Liver (tissue), 9 donors: ENCODE results near the gene TENM3. TPM values are rescaled to one million over a fixed set of nuclear protein-coding genes. Genes with fewer than 3 reads are reported as not detected.

Experiments used
- DNase-seq: peaks from one replicate; pipeline ENCODE4 v3.0.0-alpha.2; 2017; ENCODE audit warnings: low spot score
- H3K27ac ChIP-seq, 2 donors: one replicate each; pipeline ENCODE4 v1.7.0; 2013; ENCODE audit warnings: inconsistent platforms in 2 of 2, low read length in 2 of 2, control low read depth in 1 of 2, low read depth in 1 of 2, mild to moderate bottlenecking in 1 of 2
- H3K27me3 ChIP-seq, 4 donors: one replicate each; pipeline versions ENCODE4 v1.6.1 to v1.7.0; 2013; ENCODE audit warnings: low read length in 3 of 4, inconsistent platforms in 1 of 4, mild to moderate bottlenecking in 1 of 4, moderate library complexity in 1 of 4; ENCODE audit not compliant: control insufficient read depth in 4 of 4, insufficient read depth in 4 of 4
- H3K36me3 ChIP-seq, 4 donors: one replicate each; pipeline versions ENCODE4 v1.6.1 to v1.7.0; 2013; ENCODE audit warnings: low read length in 3 of 4, mild to moderate bottlenecking in 3 of 4, low read depth in 1 of 4, moderate library complexity in 1 of 4; ENCODE audit not compliant: control insufficient read depth in 4 of 4, insufficient read depth in 3 of 4
- H3K4me1 ChIP-seq, 4 donors: one replicate each; pipeline versions ENCODE4 v1.6.1 to v1.7.0; 2013; ENCODE audit warnings: low read length in 3 of 4, mild to moderate bottlenecking in 3 of 4, moderate library complexity in 1 of 4; ENCODE audit not compliant: control insufficient read depth in 4 of 4, insufficient read depth in 4 of 4
- H3K4me3 ChIP-seq, 3 donors: one replicate each; pipeline versions ENCODE4 v1.6.1 to v1.7.0; 2013; ENCODE audit warnings: low read length in 3 of 3, control low read depth in 1 of 3, low read depth in 1 of 3, mild to moderate bottlenecking in 1 of 3
- H3K9ac ChIP-seq, 2 donors: one replicate each; pipeline ENCODE4 v1.7.0; 2013; ENCODE audit warnings: low read length in 2 of 2, mild to moderate bottlenecking in 2 of 2, moderate library complexity in 2 of 2, control low read depth in 1 of 2, low read depth in 1 of 2
- H3K9me3 ChIP-seq, 4 donors: one replicate each; pipeline versions ENCODE4 v1.6.1 to v1.7.0; 2013; ENCODE audit warnings: low read length in 3 of 4; ENCODE audit not compliant: control insufficient read depth in 4 of 4
- EGR1 ChIP-seq, 2 donors: IDR thresholded peaks; 2 replicates each; pipeline ENCODE4 v1.6.1; 2016 to 2018; ENCODE audit warnings: antibody characterized with exemption in 2 of 2, low read depth in 2 of 2
- FOXA1 ChIP-seq: IDR thresholded peaks from 2 replicates; pipeline ENCODE4 v1.6.1; 2016; ENCODE audit warnings: antibody characterized with exemption
- FOXA2 ChIP-seq: IDR thresholded peaks from 2 replicates; pipeline ENCODE4 v1.6.1; 2016; ENCODE audit warnings: antibody characterized with exemption
- GABPA ChIP-seq, 2 donors: IDR thresholded peaks in 1 of 2; conservative IDR thresholded peaks in 1 of 2; 2 replicates each; pipeline ENCODE4 v1.6.1; 2016; ENCODE audit warnings: antibody characterized with exemption in 2 of 2, mild to moderate bottlenecking in 1 of 2, moderate library complexity in 1 of 2
- HNF4A ChIP-seq, 2 donors: conservative IDR thresholded peaks; 2 replicates each; pipeline ENCODE4 v1.6.1; 2016; ENCODE audit warnings: antibody characterized with exemption in 2 of 2, mild to moderate bottlenecking in 2 of 2
- HNF4G ChIP-seq: IDR thresholded peaks from 2 replicates; pipeline ENCODE4 v1.6.1; 2016; ENCODE audit warnings: antibody characterized with exemption
- JUND ChIP-seq, 2 donors: IDR thresholded peaks; 2 replicates each; pipeline ENCODE4 v1.6.1; 2016; ENCODE audit warnings: antibody characterized with exemption in 2 of 2
- NR2F2 ChIP-seq: IDR thresholded peaks from 2 replicates; pipeline ENCODE4 v1.6.1; 2016; ENCODE audit warnings: antibody characterized with exemption
- RAD21 ChIP-seq, 2 donors: IDR thresholded peaks; 2 replicates each; pipeline ENCODE4 v1.6.1; 2016; ENCODE audit warnings: antibody characterized with exemption in 2 of 2, mild to moderate bottlenecking in 2 of 2
- RXRA ChIP-seq, 2 donors: IDR thresholded peaks; 2 replicates each; pipeline ENCODE4 v1.6.1; 2017 to 2018; ENCODE audit warnings: antibody characterized with exemption in 2 of 2, mild to moderate bottlenecking in 1 of 2
- SP1 ChIP-seq: IDR thresholded peaks from 2 replicates; pipeline ENCODE4 v1.6.1; 2018; ENCODE audit warnings: antibody characterized with exemption, mild to moderate bottlenecking
- TAF1 ChIP-seq: conservative IDR thresholded peaks from 2 replicates; pipeline ENCODE4 v1.6.1; 2016; ENCODE audit warnings: antibody characterized with exemption, mild to moderate bottlenecking
- YY1 ChIP-seq: IDR thresholded peaks from 2 replicates; pipeline ENCODE4 v1.6.1; 2016; ENCODE audit warnings: antibody characterized with exemption, mild to moderate bottlenecking
- WGBS: extraction: QIAGEN DNeasy Blood & Tissue Kit; methylation state at CpG from one replicate; pipeline ENCODE4 v1.1.7; 2013; 5-methylcytosine and 5-hydroxymethylcytosine counted together
- polyA plus RNA-seq, 2 donors: library from polyadenylated mRNA; stranded (reverse) in 1 of 2; unstranded in 1 of 2; fragments of 200-250 nt in 1 of 2; fragments of >200 nt in 1 of 2; fragmentation: Nextera tagmentation in 1 of 2; extraction: Ambion mirVana in 1 of 2; gene quantifications; one replicate each; pipeline versions ENCODE4 v1.2.1 to v1.2.3, GENCODE V29; 2013 to 2015
- total RNA-seq, 2 donors: library from RNA; depleted of rRNA; stranded (reverse); fragments of >200 nt; gene quantifications; one replicate each; pipeline ENCODE4 v1.2.3, GENCODE V29; 2014
- TF ChIP-seq, protein P1 (sequence below): IDR thresholded peaks from 2 replicates; pipeline ENCODE4 v1.6.1; 2016; ENCODE audit warnings: antibody characterized with exemption
- TF ChIP-seq, protein P2 (sequence below): IDR thresholded peaks from 2 replicates; pipeline ENCODE4 v1.6.1; 2016; ENCODE audit warnings: antibody characterized with exemption, mild to moderate bottlenecking
- TF ChIP-seq, protein P3 (sequence below): IDR thresholded peaks from 2 replicates; pipeline ENCODE4 v1.6.1; 2016; ENCODE audit warnings: antibody characterized with exemption
- TF ChIP-seq, protein P4 (sequence below): fragments of 150-350 bp; IDR thresholded peaks from 2 replicates; pipeline ENCODE4 v1.5.1; 2017; ENCODE audit warnings: improper control_type of control experiment, low read depth, low read length; ENCODE audit not compliant: missing input control
- TF ChIP-seq, protein P5 (sequence below): IDR thresholded peaks from 2 replicates; pipeline ENCODE4 v1.6.1; 2016; ENCODE audit warnings: antibody characterized with exemption
- donor health status: healthy.
- donor health status: healthy.
- donor health status: healthy.
- donor health status: healthy.
- donor health status: healthy.

Gene TENM3
- total and polyA plus RNA-seq, 4 donors, result 0.32 to 16.8 (median 0.70) TPM

DNA sequence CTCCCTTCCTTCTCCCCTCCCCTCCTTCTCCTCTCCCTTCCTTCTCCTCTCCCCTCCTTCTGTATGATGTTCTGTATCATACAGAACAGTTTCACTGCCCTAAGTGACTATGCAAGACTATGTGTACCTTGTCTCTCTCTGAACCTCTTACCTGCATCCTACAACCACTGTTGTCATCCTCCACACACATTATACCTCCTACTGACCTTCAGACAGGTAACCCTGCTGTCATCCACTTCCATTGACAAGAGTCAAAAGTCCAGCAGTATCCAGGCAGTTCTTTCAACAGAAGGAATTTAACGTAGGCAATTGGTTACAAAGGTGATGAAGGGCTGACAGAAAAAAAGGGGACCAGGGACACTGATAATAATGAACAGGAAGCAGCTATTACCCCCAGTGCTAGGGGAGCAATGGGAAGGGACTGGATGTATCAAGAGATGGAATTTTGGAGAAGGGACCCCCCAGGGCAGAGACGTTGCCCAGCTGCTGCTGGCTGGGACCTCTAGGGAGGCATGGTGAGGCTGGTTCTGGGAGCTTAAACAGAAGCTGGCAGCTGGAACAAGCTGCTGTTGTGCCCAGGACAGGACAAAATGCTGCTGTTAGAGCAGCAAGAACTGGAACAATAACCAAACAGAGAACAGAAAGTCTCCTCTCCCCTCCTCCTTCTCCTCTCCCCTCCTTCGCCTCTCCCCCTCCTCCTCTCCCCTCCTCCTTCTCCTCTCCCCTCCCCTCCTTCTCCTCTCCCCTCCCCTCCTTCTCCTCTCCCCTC lies 589.3 kb downstream of the TENM3 start:
- Histone ChIP-seq H3K4me3 (no peak overlapping the region), H3K36me3 (no peaks in the 10 kb centered on the region), H3K9me3 (peaks cover 0 to 3% (median 1%) of the 10 kb centered on the region in 4 donors), H3K9ac (no peak overlapping the region), H3K4me1 (no peaks in the 10 kb centered on the region), H3K27me3 (peaks cover 0 to 3% (median 0%) of the 10 kb centered on the region in 4 donors), H3K27ac (no peak overlapping the region)
- TF ChIP-seq EGR1 (IDR thresholded peaks at IDR 0.05; ENCODE audit: low read depth in 2 of 2), result no peak
- no peak for TF ChIP-seq FOXA2
- TF ChIP-seq, protein P1, sequence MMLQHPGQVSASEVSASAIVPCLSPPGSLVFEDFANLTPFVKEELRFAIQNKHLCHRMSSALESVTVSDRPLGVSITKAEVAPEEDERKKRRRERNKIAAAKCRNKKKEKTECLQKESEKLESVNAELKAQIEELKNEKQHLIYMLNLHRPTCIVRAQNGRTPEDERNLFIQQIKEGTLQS, result no peak
- TF ChIP-seq, protein P2, sequence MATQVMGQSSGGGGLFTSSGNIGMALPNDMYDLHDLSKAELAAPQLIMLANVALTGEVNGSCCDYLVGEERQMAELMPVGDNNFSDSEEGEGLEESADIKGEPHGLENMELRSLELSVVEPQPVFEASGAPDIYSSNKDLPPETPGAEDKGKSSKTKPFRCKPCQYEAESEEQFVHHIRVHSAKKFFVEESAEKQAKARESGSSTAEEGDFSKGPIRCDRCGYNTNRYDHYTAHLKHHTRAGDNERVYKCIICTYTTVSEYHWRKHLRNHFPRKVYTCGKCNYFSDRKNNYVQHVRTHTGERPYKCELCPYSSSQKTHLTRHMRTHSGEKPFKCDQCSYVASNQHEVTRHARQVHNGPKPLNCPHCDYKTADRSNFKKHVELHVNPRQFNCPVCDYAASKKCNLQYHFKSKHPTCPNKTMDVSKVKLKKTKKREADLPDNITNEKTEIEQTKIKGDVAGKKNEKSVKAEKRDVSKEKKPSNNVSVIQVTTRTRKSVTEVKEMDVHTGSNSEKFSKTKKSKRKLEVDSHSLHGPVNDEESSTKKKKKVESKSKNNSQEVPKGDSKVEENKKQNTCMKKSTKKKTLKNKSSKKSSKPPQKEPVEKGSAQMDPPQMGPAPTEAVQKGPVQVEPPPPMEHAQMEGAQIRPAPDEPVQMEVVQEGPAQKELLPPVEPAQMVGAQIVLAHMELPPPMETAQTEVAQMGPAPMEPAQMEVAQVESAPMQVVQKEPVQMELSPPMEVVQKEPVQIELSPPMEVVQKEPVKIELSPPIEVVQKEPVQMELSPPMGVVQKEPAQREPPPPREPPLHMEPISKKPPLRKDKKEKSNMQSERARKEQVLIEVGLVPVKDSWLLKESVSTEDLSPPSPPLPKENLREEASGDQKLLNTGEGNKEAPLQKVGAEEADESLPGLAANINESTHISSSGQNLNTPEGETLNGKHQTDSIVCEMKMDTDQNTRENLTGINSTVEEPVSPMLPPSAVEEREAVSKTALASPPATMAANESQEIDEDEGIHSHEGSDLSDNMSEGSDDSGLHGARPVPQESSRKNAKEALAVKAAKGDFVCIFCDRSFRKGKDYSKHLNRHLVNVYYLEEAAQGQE, result no peak
- WGBS, result 74% methylated on average over 3 of the region's 3 CpGs
- DNase-seq, result no peak

DNA sequence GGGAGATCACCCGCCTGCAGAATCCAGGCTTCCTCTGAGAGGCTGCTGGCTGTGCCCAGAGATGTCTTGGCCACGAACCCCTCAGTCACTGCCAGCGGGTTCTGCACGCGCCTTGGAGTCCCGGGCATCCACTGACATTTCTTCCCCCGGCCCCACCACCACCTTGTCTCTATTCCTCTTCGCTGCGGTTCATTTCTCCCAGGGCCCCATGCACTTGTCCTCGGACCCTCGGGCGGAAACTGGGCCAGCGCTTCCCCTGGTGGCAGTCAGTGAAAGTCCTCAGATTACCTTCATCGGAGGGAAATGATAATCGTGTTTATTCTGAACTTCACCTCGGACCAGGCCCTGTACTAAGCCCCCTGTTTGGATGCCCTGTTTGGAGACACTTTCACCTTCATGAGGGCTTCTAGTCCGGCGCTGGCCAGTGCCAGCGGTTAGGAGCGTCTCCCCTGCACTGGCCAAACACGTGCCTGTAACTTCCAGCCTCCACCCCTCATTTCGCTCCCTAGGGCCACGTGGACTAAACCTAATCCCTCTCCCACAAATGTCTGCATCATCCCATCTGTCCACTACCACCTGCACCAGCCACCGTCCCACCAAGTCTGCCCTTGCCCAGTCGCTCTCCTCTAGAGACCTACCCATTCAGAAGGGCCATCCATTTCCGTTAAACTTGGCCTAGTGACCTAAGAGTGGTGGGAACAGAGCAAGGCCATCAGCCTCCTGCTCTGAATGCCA lies 592.0 kb downstream of the TENM3 start:
- no peak for DNase-seq
- H3K9ac ChIP-seq, result no peak overlapping the region
- 88% methylated on average over 26 of the region's 26 CpGs for WGBS
- no peak overlapping the region for H3K27ac ChIP-seq
- peaks cover 0 to 3% (median 1%) of the 10 kb centered on the region in 4 donors for H3K9me3 ChIP-seq
- TF ChIP-seq SP1, result no peak
- TF ChIP-seq HNF4A (conservative IDR thresholded peaks at IDR 0.05), result no peak
- TF ChIP-seq NR2F2, result no peak
- TF ChIP-seq RXRA (IDR thresholded peaks at IDR 0.05), result no peak
- TF ChIP-seq FOXA1, result no peak
- TF ChIP-seq YY1, result no peak
- TF ChIP-seq EGR1 (IDR thresholded peaks at IDR 0.05; ENCODE audit: low read depth in 2 of 2), result no peak
- TF ChIP-seq JUND (IDR thresholded peaks at IDR 0.05), result no peak
- TF ChIP-seq TAF1, result no peak
- TF ChIP-seq HNF4G, result no peak
- no peak for TF ChIP-seq FOXA2
- no peak for TF ChIP-seq GABPA (IDR thresholded peaks at IDR 0.05 in 1 of 2, conservative IDR thresholded peaks at IDR 0.05 in 1 of 2)
- TF ChIP-seq, protein P1, result no peak
- no peak for TF ChIP-seq RAD21 (IDR thresholded peaks at IDR 0.05)
- TF ChIP-seq, protein P3, sequence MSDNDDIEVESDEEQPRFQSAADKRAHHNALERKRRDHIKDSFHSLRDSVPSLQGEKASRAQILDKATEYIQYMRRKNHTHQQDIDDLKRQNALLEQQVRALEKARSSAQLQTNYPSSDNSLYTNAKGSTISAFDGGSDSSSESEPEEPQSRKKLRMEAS, result no peak
- TF ChIP-seq, protein P2, result no peak
- TF ChIP-seq, protein P4, sequence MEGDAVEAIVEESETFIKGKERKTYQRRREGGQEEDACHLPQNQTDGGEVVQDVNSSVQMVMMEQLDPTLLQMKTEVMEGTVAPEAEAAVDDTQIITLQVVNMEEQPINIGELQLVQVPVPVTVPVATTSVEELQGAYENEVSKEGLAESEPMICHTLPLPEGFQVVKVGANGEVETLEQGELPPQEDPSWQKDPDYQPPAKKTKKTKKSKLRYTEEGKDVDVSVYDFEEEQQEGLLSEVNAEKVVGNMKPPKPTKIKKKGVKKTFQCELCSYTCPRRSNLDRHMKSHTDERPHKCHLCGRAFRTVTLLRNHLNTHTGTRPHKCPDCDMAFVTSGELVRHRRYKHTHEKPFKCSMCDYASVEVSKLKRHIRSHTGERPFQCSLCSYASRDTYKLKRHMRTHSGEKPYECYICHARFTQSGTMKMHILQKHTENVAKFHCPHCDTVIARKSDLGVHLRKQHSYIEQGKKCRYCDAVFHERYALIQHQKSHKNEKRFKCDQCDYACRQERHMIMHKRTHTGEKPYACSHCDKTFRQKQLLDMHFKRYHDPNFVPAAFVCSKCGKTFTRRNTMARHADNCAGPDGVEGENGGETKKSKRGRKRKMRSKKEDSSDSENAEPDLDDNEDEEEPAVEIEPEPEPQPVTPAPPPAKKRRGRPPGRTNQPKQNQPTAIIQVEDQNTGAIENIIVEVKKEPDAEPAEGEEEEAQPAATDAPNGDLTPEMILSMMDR, result no peak
- TF ChIP-seq, protein P5, sequence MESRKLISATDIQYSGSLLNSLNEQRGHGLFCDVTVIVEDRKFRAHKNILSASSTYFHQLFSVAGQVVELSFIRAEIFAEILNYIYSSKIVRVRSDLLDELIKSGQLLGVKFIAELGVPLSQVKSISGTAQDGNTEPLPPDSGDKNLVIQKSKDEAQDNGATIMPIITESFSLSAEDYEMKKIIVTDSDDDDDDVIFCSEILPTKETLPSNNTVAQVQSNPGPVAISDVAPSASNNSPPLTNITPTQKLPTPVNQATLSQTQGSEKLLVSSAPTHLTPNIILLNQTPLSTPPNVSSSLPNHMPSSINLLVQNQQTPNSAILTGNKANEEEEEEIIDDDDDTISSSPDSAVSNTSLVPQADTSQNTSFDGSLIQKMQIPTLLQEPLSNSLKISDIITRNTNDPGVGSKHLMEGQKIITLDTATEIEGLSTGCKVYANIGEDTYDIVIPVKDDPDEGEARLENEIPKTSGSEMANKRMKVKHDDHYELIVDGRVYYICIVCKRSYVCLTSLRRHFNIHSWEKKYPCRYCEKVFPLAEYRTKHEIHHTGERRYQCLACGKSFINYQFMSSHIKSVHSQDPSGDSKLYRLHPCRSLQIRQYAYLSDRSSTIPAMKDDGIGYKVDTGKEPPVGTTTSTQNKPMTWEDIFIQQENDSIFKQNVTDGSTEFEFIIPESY, result no peak
- H3K4me1 ChIP-seq, result no peaks in the 10 kb centered on the region
- no peak overlapping the region for H3K4me3 ChIP-seq
- H3K27me3 ChIP-seq, result peaks cover 0 to 3% (median 0%) of the 10 kb centered on the region in 4 donors
- H3K36me3 ChIP-seq, result no peaks in the 10 kb centered on the region
